Mesenchymal stem cell (in vitro differentiated cells and primary cell): Measurements from ENCODE around the gene THBS1.

Experiments
- DNase-seq: peaks from one replicate; pipeline ENCODE4 v3.0.0-alpha.2; 2013
- H2AFZ ChIP-seq: one replicate; pipeline ENCODE4 v1.6.1; 2013; ENCODE audit warnings: low read depth, mild to moderate bottlenecking, control low read depth, inconsistent platforms, low read length, moderate library complexity
- H2AK5ac ChIP-seq: 2 replicates; pipeline ENCODE4 v1.6.1; 2013; ENCODE audit warnings: low read length, moderate library complexity, mild to moderate bottlenecking, inconsistent platforms; ENCODE audit not compliant: severe bottlenecking
- H2BK120ac ChIP-seq: one replicate; pipeline ENCODE4 v1.6.1; 2013; ENCODE audit warnings: low read depth, mild to moderate bottlenecking, inconsistent platforms, low read length, moderate library complexity
- H2BK12ac ChIP-seq, 2 experiments: one replicate each; pipeline ENCODE4 v1.6.1; 2013; ENCODE audit warnings: inconsistent platforms in 2 of 2, low read length in 2 of 2, mild to moderate bottlenecking in 2 of 2, moderate library complexity in 2 of 2, control low read depth in 1 of 2
- H2BK15ac ChIP-seq: one replicate; pipeline ENCODE4 v1.6.1; 2013; ENCODE audit warnings: mild to moderate bottlenecking, low read depth, inconsistent platforms; ENCODE audit not compliant: poor library complexity, severe bottlenecking
- H2BK5ac ChIP-seq: 2 replicates; pipeline ENCODE4 v1.6.1; 2013; ENCODE audit warnings: low read depth, mild to moderate bottlenecking, low read length, control low read depth, inconsistent platforms; ENCODE audit not compliant: poor library complexity, severe bottlenecking
- H3K14ac ChIP-seq, 2 experiments: one replicate each; pipeline ENCODE4 v1.6.1; 2013; ENCODE audit warnings: inconsistent platforms in 2 of 2, low read length in 2 of 2, control low read depth in 1 of 2, mild to moderate bottlenecking in 1 of 2, moderate library complexity in 1 of 2
- H3K18ac ChIP-seq, 2 experiments: one replicate each; pipeline ENCODE4 v1.6.1; 2013; ENCODE audit warnings: inconsistent platforms in 2 of 2, low read length in 2 of 2, control low read depth in 1 of 2, low read depth in 1 of 2, mild to moderate bottlenecking in 1 of 2
- H3K23ac ChIP-seq, 2 experiments: one replicate each; pipeline ENCODE4 v1.6.1; 2013; ENCODE audit warnings: inconsistent platforms in 2 of 2, low read length in 2 of 2, mild to moderate bottlenecking in 2 of 2, moderate library complexity in 2 of 2, control low read depth in 1 of 2
- H3K27ac ChIP-seq: 2 replicates; pipeline ENCODE4 v1.5.1; 2013; ENCODE audit warnings: mild to moderate bottlenecking, moderate library complexity, low read length, control low read depth, inconsistent platforms; ENCODE audit not compliant: poor library complexity, severe bottlenecking
- H3K27me3 ChIP-seq, 2 experiments: 2 replicates each; pipeline versions ENCODE4 v1.6.1 to v1.7.0; 2013; ENCODE audit warnings: low read length in 2 of 2, mild to moderate bottlenecking in 2 of 2, moderate library complexity in 2 of 2, control low read depth in 1 of 2, inconsistent platforms in 1 of 2; ENCODE audit not compliant: control insufficient read depth in 1 of 2, insufficient read depth in 1 of 2
- H3K36me3 ChIP-seq, 2 experiments: 2 replicates each; pipeline versions ENCODE4 v1.6.1 to v1.7.0; 2013; ENCODE audit warnings: low read length in 2 of 2, control low read depth in 1 of 2, inconsistent platforms in 1 of 2, low read depth in 1 of 2, mild to moderate bottlenecking in 1 of 2; ENCODE audit not compliant: insufficient read depth in 2 of 2, control insufficient read depth in 1 of 2
- H3K4ac ChIP-seq, 2 experiments: one replicate each; pipeline ENCODE4 v1.6.1; 2013; ENCODE audit warnings: inconsistent platforms in 2 of 2, low read length in 2 of 2, mild to moderate bottlenecking in 2 of 2, moderate library complexity in 2 of 2, control low read depth in 1 of 2, low read depth in 1 of 2
- H3K4me1 ChIP-seq: 2 replicates; pipeline ENCODE4 v1.6.1; 2013; ENCODE audit warnings: low read depth, low read length, control low read depth; ENCODE audit not compliant: control insufficient read depth, insufficient read depth
- H3K4me2 ChIP-seq: 2 replicates; pipeline ENCODE4 v1.6.1; 2013; ENCODE audit warnings: low read length, mild to moderate bottlenecking, inconsistent platforms; ENCODE audit not compliant: poor library complexity, severe bottlenecking
- H3K4me3 ChIP-seq, 2 experiments: 2 replicates each; pipeline versions ENCODE4 v1.5.1 to v1.7.0; 2013; ENCODE audit warnings: low read length in 2 of 2, mild to moderate bottlenecking in 2 of 2, control low read depth in 1 of 2, low read depth in 1 of 2; ENCODE audit not compliant: insufficient read depth in 1 of 2
- H3K79me1 ChIP-seq: replicated peaks from 2 replicates; pipeline ENCODE4 v1.6.1; 2013; ENCODE audit warnings: mild to moderate bottlenecking, control low read depth, low read length, inconsistent platforms; ENCODE audit not compliant: poor library complexity, severe bottlenecking
- H3K9ac ChIP-seq: 2 replicates; pipeline ENCODE4 v1.7.0; 2013; ENCODE audit warnings: mild to moderate bottlenecking, low read length, moderate library complexity
- H3K9me3 ChIP-seq: 2 replicates; pipeline ENCODE4 v1.7.0; 2013; ENCODE audit warnings: mild to moderate bottlenecking, low read length; ENCODE audit not compliant: control insufficient read depth
- H4K8ac ChIP-seq: one replicate; pipeline ENCODE4 v1.6.1; 2013; ENCODE audit warnings: inconsistent platforms, mild to moderate bottlenecking, low read length, moderate library complexity
- H4K91ac ChIP-seq: one replicate; pipeline ENCODE4 v1.6.1; 2013; ENCODE audit warnings: mild to moderate bottlenecking, low read length, inconsistent platforms
- WGBS: methylation state at CpG from one replicate; pipeline ENCODE4 v1.1.7; 2013; ENCODE audit warnings: mixed read lengths; 5-methylcytosine and 5-hydroxymethylcytosine counted together

Gene THBS1

GRCh38 chr15:39645976-39646257, 65.0 kb downstream of the THBS1 start:
- H2BK15ac ChIP-seq = no peak overlapping the region
- no peak overlapping the region for H3K27ac ChIP-seq

GRCh38 chr15:39646425-39646824, 65.5 kb downstream of the THBS1 start:
- Histone ChIP-seq H3K9ac (no peak overlapping the region), H3K36me3 (no peaks in the 10 kb centered on the region), H2BK120ac (no peak overlapping the region), H3K14ac (no peak overlapping the region), H3K79me1 (no peaks in the 10 kb centered on the region), H3K4me1 (peaks cover 7% of the 10 kb centered on the region), H4K8ac (no peak overlapping the region), H4K91ac (no peak overlapping the region), H2AK5ac (no peak overlapping the region), H2BK5ac (no peak overlapping the region), H3K18ac (no peak overlapping the region), H3K23ac (no peak overlapping the region), H2BK12ac (no peak overlapping the region), H2AFZ (no peak overlapping the region), H3K27me3 (no peaks in the 10 kb centered on the region), H3K27ac (no peak overlapping the region), H3K9me3 (no peaks in the 10 kb centered on the region), H3K4me2 (no peak overlapping the region), H3K4me3 (no peak overlapping the region), H3K4ac (no peak overlapping the region), H2BK15ac (no peak overlapping the region)
- DNase-seq = no peak
- WGBS = no CpG with 5 or more reads among the region's 5 CpGs

More at GRCh38 chr15:39645976-39646257, 65.0 kb downstream of the THBS1 start:
- Histone ChIP-seq H3K14ac (no peak overlapping the region), H3K36me3 (no peaks in the 10 kb centered on the region), H3K4ac (no peak overlapping the region), H2AK5ac (no peak overlapping the region), H3K4me2 (no peak overlapping the region), H2BK120ac (no peak overlapping the region), H2BK12ac (no peak overlapping the region), H3K4me3 (no peak overlapping the region), H3K4me1 (peaks cover 7% of the 10 kb centered on the region), H3K79me1 (no peaks in the 10 kb centered on the region), H3K27me3 (no peaks in the 10 kb centered on the region), H2BK5ac (no peak overlapping the region), H3K18ac (no peak overlapping the region), H4K8ac (no peak overlapping the region), H3K23ac (no peak overlapping the region), H4K91ac (no peak overlapping the region), H3K9me3 (no peaks in the 10 kb centered on the region), H3K9ac (no peak overlapping the region), H2AFZ (no peak overlapping the region)
- 94% methylated on average over 2 of the region's 2 CpGs for WGBS
- no peak for DNase-seq
